Measurements from ENCODE around the gene TEX36. TPM values are rescaled to one million over a fixed set of nuclear protein-coding genes. Genes with fewer than 3 reads are reported as not detected.

The TEX36 gene
- total RNA-seq, 4 donors from 2014 or later, result not detected

- Histone ChIP-seq H3K4me3 (replicated peaks in 1 of 3) (no peak overlapping the region), H3K27me3 (no peaks in the 10 kb centered on the region), H3K4me1 (peaks cover 9 to 12% of the 10 kb centered on the region in 2 donors), H3K27ac (no peak overlapping the region), H3K36me3 (no peaks in the 10 kb centered on the region), H3K9me3 (no peaks in the 10 kb centered on the region)
- DNase-seq, result no peak
- TF ChIP-seq CTCF (IDR thresholded peaks at IDR 0.05) (no peak), POLR2A (IDR thresholded peaks at IDR 0.05) (no peak)
- WGBS, 2 donors, result 49 to 70% methylated on average over 3 of the region's 3 CpGs
- intact Hi-C loops (cut with DNase I), result no loop called here
These were observed 9.2 kb upstream of the TEX36 start for GRCh38 chr10:125692196-125692595.

GRCh38 chr10:125691160-125691981, 8.4 kb upstream of the TEX36 start:
- H3K36me3 ChIP-seq, result no peaks in the 10 kb centered on the region
- no peaks in the 10 kb centered on the region for H3K27me3 ChIP-seq
- intact Hi-C loops (cut with DNase I), result no loop called here
- WGBS, 2 donors, result 55 to 63% methylated on average over 19 of the region's 19 CpGs
- peaks cover 9 to 12% of the 10 kb centered on the region in 2 donors for H3K4me1 ChIP-seq
- no peak overlapping the region for H3K4me3 ChIP-seq (replicated peaks in 1 of 3)
- no peaks in the 10 kb centered on the region for H3K9me3 ChIP-seq
- TF ChIP-seq POLR2A (IDR thresholded peaks at IDR 0.05), result no peak
- no peak for TF ChIP-seq CTCF (IDR thresholded peaks at IDR 0.05)
- no peak overlapping the region for H3K27ac ChIP-seq
- DNase-seq, result peak; percentile 4 to 19

GRCh38 chr10:125689955-125690569, 7.1 kb upstream of the TEX36 start:
- no peak for DNase-seq
- intact Hi-C loops (cut with DNase I), result no loop called here
- no peak overlapping the region for H3K4me3 ChIP-seq (replicated peaks in 1 of 3)
- WGBS, 2 donors, result 86 to 92% methylated on average over 8 of the region's 8 CpGs
- no peaks in the 10 kb centered on the region for H3K27me3 ChIP-seq
- H3K36me3 ChIP-seq, result no peaks in the 10 kb centered on the region
- no peak overlapping the region for H3K27ac ChIP-seq
- peaks cover 9 to 12% of the 10 kb centered on the region in 2 donors for H3K4me1 ChIP-seq
- no peaks in the 10 kb centered on the region for H3K9me3 ChIP-seq
- TF ChIP-seq CTCF (IDR thresholded peaks at IDR 0.05) (no peak), POLR2A (IDR thresholded peaks at IDR 0.05) (no peak)

GRCh38 chr10:125687507-125688185, 4.7 kb upstream of the TEX36 start:
- DNase-seq, result no peak
- WGBS, 2 donors, result 82 to 93% methylated on average over 3 of the region's 3 CpGs
- TF ChIP-seq POLR2A (IDR thresholded peaks at IDR 0.05) (no peak), CTCF (IDR thresholded peaks at IDR 0.05) (no peak)
- no peaks in the 10 kb centered on the region for H3K27me3 ChIP-seq
- no peak overlapping the region for H3K4me3 ChIP-seq (replicated peaks in 1 of 3)
- H3K27ac ChIP-seq, result no peak overlapping the region
- intact Hi-C loops (cut with DNase I), result no loop called here
- H3K4me1 ChIP-seq, result peaks cover 9 to 12% of the 10 kb centered on the region in 2 donors
- no peaks in the 10 kb centered on the region for H3K36me3 ChIP-seq
- H3K9me3 ChIP-seq, result no peaks in the 10 kb centered on the region

All from thyroid gland (tissue), 4 donors.